Parathyroid adenoma (tissue), 2 donors: Measurements from ENCODE around the gene PRKCA.

Source experiments
- H2AFZ ChIP-seq: fragments of 300-600 bp; sonication (generic); one replicate; pipeline ENCODE4 v1.7.0; 2017; ENCODE audit warnings: antibody characterized with exemption, mild to moderate bottlenecking
- H3K27ac ChIP-seq: fragments of 300-600 bp; sonication (generic); one replicate; pipeline ENCODE4 v1.7.0; 2017
- H3K27me3 ChIP-seq: fragments of 300-600 bp; sonication (generic); one replicate; pipeline ENCODE4 v1.7.0; 2017; ENCODE audit warnings: low read length; ENCODE audit not compliant: control insufficient read depth, insufficient read depth
- H3K36me3 ChIP-seq: fragments of 300-600 bp; sonication (generic); one replicate; pipeline ENCODE4 v1.7.0; 2017; ENCODE audit warnings: low read length; ENCODE audit not compliant: control insufficient read depth, insufficient read depth
- H3K4me1 ChIP-seq: fragments of 300-600 bp; sonication (generic); one replicate; pipeline ENCODE4 v1.7.0; 2017; ENCODE audit warnings: control low read depth
- H3K4me2 ChIP-seq: fragments of 300-600 bp; sonication (generic); one replicate; pipeline ENCODE4 v1.7.0; 2017; ENCODE audit warnings: low read length
- H3K4me3 ChIP-seq: fragments of 300-600 bp; sonication (generic); one replicate; pipeline ENCODE4 v1.7.0; 2017; ENCODE audit warnings: low read depth, low read length
- H3K79me2 ChIP-seq: fragments of 300-600 bp; sonication (generic); one replicate; pipeline ENCODE4 v1.7.0; 2017; ENCODE audit warnings: control low read depth
- H3K9ac ChIP-seq: fragments of 300-600 bp; sonication (generic); one replicate; pipeline ENCODE4 v1.7.0; 2017; ENCODE audit warnings: mild to moderate bottlenecking
- H3K9me3 ChIP-seq: fragments of 300-600 bp; sonication (generic); one replicate; pipeline ENCODE4 v1.7.0; 2017; ENCODE audit warnings: low read length; ENCODE audit not compliant: control insufficient read depth
- TF ChIP-seq, protein P1 (sequence below): fragments of 300-600 bp; sonication (generic); IDR thresholded peaks from one replicate; pipeline ENCODE4 v1.7.0; 2017; ENCODE audit warnings: antibody characterized with exemption, mild to moderate bottlenecking
- donor health status: primary hyperparathyroidism.

Gene PRKCA

DNA sequence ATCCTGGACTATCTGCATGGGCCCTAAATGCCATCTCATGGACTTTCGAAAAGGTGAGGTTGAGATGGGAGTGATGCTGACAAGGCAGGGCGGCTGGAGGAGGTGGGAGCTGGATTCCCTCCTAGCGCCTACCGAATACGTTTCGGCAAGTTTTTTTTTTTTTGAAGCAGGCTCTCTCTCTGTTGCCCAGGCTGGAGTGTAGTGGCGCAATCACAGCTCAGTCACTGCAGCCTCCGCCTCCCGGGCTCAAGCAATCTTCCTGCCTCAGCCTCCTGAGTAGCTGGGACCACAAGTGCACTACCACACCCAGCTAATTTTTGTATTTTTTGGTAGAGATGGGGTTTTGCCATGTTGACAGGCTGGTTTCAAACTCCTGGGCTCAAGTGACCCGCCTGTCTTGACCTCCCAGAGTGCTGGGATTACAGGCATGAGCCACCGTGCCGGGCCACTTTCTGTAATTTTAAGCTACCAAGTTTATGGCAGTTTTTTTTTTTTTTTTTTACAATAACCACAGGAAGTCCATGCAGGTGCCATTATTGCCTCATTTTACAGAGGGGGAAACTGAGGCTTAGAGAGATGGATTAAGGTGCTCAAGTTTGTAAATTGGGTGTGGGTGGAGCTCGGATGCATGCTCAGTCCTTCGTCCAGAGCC, 246.4 kb downstream of the PRKCA start:
- Histone ChIP-seq H3K4me3 (no peak overlapping the region), H3K9ac (no peak overlapping the region), H3K4me2 (no peak overlapping the region), H3K36me3 (no peaks in the 10 kb centered on the region), H3K9me3 (no peaks in the 10 kb centered on the region), H2AFZ (no peak overlapping the region), H3K27me3 (no peaks in the 10 kb centered on the region), H3K27ac (no peak overlapping the region), H3K79me2 (no peaks in the 10 kb centered on the region), H3K4me1 (no peaks in the 10 kb centered on the region)
- TF ChIP-seq, protein P1, sequence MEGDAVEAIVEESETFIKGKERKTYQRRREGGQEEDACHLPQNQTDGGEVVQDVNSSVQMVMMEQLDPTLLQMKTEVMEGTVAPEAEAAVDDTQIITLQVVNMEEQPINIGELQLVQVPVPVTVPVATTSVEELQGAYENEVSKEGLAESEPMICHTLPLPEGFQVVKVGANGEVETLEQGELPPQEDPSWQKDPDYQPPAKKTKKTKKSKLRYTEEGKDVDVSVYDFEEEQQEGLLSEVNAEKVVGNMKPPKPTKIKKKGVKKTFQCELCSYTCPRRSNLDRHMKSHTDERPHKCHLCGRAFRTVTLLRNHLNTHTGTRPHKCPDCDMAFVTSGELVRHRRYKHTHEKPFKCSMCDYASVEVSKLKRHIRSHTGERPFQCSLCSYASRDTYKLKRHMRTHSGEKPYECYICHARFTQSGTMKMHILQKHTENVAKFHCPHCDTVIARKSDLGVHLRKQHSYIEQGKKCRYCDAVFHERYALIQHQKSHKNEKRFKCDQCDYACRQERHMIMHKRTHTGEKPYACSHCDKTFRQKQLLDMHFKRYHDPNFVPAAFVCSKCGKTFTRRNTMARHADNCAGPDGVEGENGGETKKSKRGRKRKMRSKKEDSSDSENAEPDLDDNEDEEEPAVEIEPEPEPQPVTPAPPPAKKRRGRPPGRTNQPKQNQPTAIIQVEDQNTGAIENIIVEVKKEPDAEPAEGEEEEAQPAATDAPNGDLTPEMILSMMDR, result no peak

DNA sequence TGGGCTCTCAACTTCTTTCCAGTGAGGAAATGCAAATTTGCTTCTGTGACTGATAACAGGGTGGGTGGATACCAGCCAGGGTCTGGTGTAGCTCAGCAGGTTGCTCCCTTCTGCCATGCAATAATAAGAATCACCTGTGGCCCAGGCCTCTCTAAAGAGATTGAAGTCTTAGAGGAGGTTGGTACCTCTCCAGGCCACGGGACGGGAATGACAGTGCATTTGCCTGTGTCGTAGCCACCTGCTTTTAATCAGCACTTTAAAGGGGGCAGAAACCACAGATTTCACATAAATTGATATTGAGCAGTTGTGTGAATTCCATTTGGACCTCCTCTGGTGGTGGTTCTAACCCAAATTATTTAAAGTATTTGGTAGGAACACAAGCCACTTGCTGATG, 246.9 kb downstream of the PRKCA start:
- H3K27ac ChIP-seq, result no peak overlapping the region
- no peaks in the 10 kb centered on the region for H3K27me3 ChIP-seq
- H3K4me1 ChIP-seq, result no peaks in the 10 kb centered on the region
- no peak overlapping the region for H3K4me2 ChIP-seq
- H3K4me3 ChIP-seq, result no peak overlapping the region
- no peak overlapping the region for H3K9ac ChIP-seq
- no peaks in the 10 kb centered on the region for H3K36me3 ChIP-seq
- no peak overlapping the region for H2AFZ ChIP-seq
- no peaks in the 10 kb centered on the region for H3K79me2 ChIP-seq
- H3K9me3 ChIP-seq, result no peaks in the 10 kb centered on the region
- TF ChIP-seq, protein P1, result no peak

DNA sequence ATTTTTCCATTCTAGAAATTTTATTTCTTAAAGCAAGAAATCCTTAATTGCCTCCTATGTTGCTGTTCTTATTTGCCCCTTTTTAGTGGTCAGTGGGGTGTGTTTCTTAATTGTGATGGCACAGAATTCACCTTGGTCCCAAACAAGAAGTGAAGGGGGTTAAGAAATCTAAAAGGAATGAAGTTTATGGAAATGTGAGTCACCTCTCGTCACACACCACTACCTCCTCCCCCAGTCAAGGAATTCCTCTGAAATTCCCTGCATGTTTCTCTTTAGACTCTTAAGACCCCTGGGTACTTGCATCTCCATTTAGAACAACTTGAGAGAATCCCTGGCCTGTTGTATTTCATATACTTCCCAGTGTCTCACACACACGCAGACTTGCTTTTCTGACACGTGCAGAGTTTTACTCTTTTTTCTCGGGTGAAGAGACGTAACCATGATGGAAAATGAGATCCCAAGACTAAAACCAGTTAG, 247.4 kb downstream of the PRKCA start:
- H3K27ac ChIP-seq, result no peak overlapping the region
- H3K36me3 ChIP-seq, result no peaks in the 10 kb centered on the region
- TF ChIP-seq, protein P1, result no peak
- H3K27me3 ChIP-seq, result no peaks in the 10 kb centered on the region
- H3K4me2 ChIP-seq, result no peak overlapping the region
- H2AFZ ChIP-seq, result no peak overlapping the region
- no peaks in the 10 kb centered on the region for H3K4me1 ChIP-seq
- no peak overlapping the region for H3K4me3 ChIP-seq
- H3K79me2 ChIP-seq, result no peaks in the 10 kb centered on the region
- no peaks in the 10 kb centered on the region for H3K9me3 ChIP-seq
- H3K9ac ChIP-seq, result no peak overlapping the region

DNA sequence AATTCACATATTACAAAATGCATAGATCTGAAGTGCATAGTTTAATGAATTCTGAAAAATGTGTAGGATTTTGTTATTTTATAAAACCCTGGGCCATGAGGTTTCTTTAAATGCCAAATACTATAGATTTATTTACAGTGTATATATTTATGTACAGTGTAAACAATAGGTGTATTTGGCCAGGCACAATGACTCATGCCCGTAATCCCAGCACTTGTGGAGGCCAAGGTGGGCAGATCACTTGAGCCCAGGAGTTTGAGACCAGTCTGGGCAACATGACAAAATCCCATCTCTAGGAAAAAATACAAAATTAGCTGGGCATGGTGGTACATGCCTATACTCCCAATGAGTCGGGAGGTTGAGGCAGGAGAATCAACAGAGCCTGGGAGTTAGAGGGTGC, 249.4 kb downstream of the PRKCA start:
- H3K4me1 ChIP-seq, result no peaks in the 10 kb centered on the region
- H3K27ac ChIP-seq, result no peak overlapping the region
- no peaks in the 10 kb centered on the region for H3K9me3 ChIP-seq
- no peak overlapping the region for H3K9ac ChIP-seq
- no peaks in the 10 kb centered on the region for H3K79me2 ChIP-seq
- no peaks in the 10 kb centered on the region for H3K36me3 ChIP-seq
- no peak overlapping the region for H2AFZ ChIP-seq
- H3K4me2 ChIP-seq, result no peak overlapping the region
- TF ChIP-seq, protein P1, result no peak
- no peak overlapping the region for H3K4me3 ChIP-seq
- H3K27me3 ChIP-seq, result no peaks in the 10 kb centered on the region

- Histone ChIP-seq H3K4me1 (no peaks in the 10 kb centered on the region), H3K36me3 (no peaks in the 10 kb centered on the region), H3K4me2 (no peak overlapping the region), H3K79me2 (no peaks in the 10 kb centered on the region), H3K9me3 (no peaks in the 10 kb centered on the region), H2AFZ (no peak overlapping the region), H3K9ac (no peak overlapping the region), H3K27me3 (no peaks in the 10 kb centered on the region), H3K27ac (no peak overlapping the region), H3K4me3 (no peak overlapping the region)
- TF ChIP-seq, protein P1, result no peak
Observed at GRCh38 chr17:66552371-66552770, 250.0 kb downstream of the PRKCA start.
